HT-29 (cell line): ENCODE results near the gene FAP. TPM values are rescaled to one million over a fixed set of nuclear protein-coding genes. Genes with fewer than 3 reads are reported as not detected.

Experiments
- DNase-seq: peaks from one replicate; pipeline ENCODE4 v3.0.0-alpha.2; 2015; ENCODE audit warnings: low spot score
- total RNA-seq: library from RNA; depleted of rRNA; stranded (reverse); fragments of >200 nt; shearing (Covaris generic); gene quantifications from 2 replicates; pipeline ENCODE4 v1.2.3, GENCODE V29; 2014; rRNA removed

The FAP gene
- not detected in 2 replicates for total RNA-seq

DNA sequence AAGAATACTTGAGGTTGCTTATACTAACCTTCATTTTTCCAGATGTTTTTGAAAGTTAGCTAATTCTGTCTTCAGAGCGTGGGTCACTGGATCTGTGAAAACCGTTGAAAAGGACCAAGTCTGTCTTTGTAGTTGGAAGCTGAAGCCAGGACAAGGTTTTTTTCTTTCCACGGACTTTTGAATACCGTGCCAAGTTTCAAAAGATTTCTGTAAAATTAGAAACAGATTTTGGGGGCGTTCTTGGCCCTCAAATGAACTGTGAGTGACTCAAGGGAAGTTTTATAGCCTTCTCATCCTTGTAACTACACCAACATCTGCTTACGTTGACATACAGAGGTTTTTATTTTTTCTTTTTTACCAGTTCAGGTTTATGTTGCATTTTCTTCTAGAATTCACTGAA, at the start of gene FAP:
Gene FAP (minus strand): TSS at position 152 of the 400 bp plus-strand sequence. CDS start 118 bp downstream, at position 34.
- DNase-seq: no peak

- no peak for DNase-seq
Measured at GRCh38 chr2:162291748-162292147, 48.5 kb upstream of the FAP start.

- no peak for DNase-seq
Measured at GRCh38 chr2:162282765-162283425, 39.6 kb upstream of the FAP start.

DNA sequence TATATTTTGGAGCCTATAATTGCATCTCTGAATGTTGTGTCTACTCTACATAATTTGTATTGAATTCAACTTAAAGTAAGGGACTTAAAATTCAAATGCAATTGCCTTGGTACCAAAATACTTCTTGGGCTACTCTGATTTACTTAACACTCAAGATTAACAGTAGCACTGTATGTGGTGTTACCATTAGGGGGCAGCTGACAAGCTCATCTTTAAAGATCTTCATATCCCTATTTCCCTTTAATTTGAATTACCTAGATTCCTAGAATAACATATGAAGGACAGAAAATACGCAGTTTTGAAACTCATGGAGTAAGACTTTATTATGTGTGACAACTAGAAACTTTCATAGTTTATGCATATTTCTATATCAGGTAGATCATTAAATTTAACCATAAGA, 37.4 kb upstream of the FAP start:
- DNase-seq: no peak

DNA sequence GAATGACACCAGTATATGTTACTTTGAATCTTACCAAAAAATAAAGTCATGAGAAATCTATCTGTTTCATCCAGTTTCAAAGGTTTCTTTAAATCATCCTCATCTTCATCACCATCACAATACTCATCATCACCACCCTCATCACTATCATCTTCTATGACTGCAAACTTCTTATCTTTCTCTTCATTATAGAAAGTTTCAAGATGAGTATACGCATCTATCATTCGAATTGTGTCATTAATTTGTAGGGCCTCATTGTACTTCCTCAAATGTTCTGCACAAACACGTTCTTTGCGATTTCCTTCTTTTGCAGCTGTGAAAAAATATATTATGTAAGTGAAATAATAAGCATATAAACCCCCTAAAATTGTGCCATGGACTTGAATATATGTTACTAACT, 34.1 kb upstream of the FAP start:
- DNase-seq: no peak

DNA sequence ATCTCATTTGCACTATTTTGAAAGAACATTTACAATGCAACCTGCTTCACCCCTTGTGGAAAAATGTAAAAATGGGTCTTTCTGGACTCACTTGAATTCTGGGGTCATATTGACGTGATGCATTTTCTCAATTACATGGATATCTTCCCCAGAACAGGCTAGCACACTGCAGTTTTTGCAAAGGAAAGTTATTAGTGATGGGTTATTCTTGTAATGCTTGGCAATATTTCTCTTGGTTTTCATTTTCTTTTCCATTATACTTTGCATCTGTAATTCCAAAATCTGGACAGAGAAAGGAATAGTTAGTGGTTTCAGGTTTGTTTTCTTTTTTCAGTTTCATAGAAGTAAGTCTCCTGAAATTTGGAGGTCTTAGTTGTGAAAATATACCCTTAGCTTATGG, 24.8 kb upstream of the FAP start:
- no peak for DNase-seq

DNA sequence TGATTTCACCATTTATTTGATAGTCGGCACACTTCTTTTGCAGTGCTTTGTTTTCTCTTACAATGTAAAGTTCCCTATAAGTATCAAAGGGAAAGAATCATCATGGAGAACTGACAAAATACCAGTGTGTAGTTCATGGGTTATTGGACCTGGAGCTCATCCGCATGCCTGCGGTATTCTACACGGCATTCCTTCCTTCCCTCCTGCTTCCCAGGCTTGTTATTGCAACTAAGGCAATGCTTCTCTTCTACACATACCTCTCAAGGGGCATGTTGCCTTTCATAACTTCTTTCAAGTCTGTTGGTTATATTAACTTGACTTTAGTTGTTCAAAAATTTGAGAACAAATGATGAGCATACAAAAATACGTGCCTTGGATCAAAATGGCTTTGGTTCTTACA, 24.3 kb upstream of the FAP start:
- no peak for DNase-seq

- no peak for DNase-seq
Measured at GRCh38 chr2:162266460-162266760, 23.2 kb upstream of the FAP start.

GRCh38 chr2:162265666-162266459, 22.6 kb upstream of the FAP start:
- DNase-seq: no peak

DNA sequence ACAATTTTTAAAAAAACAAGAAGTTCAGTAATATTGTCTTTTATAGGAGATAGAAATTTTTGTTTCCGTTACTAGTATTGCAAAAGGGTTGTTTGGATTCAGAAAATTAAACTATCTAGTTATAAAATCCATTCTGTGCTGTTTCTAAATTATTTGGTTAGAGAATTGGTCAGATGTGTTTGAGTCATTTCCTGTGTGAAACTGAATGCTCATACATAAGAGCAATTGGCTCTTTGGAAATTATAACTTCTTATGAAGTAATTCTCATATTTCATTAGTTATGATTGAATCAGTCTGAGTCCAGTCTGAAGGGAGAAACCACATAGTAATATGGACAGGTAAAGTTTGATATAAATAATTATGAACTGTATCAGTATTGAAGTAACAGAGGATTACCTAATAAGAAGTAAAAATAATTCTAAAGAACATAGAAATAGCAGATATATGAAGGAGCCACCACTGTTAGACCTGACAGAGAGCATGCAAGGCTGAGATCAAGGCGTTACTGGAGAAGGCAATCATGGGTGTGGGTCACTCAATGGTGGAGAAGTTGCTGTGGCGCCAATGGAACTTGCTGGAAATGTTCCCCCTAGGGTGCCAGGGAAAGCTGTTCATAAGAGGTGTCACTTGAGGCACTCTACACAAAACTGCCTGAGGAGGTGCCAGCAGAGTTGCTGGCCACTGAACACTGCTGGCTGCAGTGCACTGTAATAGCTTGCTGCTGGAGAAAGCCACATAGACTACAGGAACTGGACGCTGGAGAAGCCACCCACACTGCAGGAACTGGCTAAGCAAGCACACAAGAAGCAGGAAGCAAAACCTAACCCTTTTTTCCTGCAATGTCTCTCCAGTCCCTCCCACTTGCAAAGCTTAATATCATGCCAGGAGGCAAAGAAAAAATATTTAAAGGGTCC, 18.0 kb upstream of the FAP start:
- peak; percentile 29 for DNase-seq

DNA sequence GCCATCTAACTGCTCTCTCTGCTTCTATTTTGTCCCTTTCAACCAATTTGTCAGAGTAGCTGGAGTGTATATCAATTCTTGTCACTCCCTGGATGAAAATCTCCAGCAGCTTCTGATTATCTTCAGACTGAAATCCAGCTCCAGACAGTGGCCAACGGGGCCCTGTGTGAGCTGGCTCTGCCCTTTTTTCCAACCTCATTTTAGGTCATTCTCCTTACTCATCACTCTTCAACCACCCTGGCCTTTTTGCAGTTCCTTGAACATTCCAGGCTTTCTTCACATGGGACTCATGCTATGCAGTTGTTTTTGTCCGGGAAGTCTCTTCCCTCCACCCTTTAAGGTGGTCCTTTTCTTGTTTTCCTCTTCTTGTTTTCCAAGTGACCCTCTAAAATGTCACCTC, 15.4 kb upstream of the FAP start:
- DNase-seq: no peak

- no peak for DNase-seq
Measured at GRCh38 chr2:162258169-162258568, 14.9 kb upstream of the FAP start.

GRCh38 chr2:162257425-162257824, 14.2 kb upstream of the FAP start:
- no peak for DNase-seq

DNA sequence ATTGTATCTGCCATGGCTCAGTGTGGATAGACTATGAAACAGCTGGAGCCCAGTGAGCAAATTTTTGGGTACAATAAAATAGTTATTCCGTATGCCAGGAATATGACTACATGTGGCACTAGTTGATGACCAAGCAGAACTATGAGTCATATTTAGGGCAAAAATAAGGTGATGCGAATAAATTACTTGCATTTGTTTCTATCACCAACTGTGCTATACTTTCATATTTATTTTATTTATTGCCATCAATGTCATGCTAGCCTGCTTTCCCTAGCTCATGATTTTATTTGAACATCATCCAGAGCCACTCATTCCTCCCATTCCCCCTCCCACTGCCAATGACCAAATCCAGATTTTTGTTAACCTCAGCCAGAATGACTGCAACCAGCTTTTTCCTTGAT, 13.3 kb upstream of the FAP start:
- DNase-seq: no peak

GRCh38 chr2:162254236-162254871, 11.1 kb upstream of the FAP start:
- no peak for DNase-seq

- DNase-seq: no peak
Measured at GRCh38 chr2:162253435-162253834, 10.2 kb upstream of the FAP start.

GRCh38 chr2:162252153-162252552, 8.9 kb upstream of the FAP start:
- no peak for DNase-seq

DNA sequence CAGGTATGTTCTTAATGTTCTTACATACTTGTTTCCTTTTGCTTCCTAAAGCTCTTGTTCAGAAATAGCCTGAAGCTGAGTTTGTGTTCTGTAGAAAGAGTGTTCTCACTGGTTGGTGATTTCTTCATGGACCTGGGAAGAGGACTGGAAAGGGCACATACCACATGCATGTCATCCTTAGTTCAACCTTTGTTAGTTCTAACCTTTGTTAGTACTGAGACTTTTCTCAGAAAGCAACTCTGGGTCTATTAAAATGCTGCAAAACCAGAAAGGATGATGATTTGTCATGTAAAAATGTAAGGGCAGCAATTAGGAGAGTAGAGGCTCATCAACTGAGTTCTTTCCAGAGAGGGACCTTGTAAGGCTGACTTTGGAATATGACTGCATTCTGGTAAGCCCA, 2.5 kb upstream of the FAP start:
- peak; percentile 17 for DNase-seq

DNA sequence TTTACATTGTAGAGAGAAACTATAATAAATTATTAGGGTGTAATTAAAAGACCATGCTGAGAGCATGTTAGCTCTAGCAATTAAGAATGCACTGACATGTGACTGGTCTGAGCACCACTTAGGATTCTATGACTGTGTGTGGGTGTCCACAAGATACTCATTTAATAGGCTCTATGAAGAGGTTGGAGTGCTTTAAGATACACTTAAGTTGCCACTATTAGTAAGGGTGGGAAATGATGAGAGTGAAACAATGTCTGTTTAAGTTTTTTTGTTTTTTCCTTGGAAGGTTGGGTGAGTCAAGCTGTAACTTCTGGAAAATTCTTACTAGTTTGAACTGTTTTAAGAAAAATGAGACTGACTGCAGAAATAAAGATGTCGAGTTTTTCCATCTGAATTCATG, 1.8 kb upstream of the FAP start:
- DNase-seq: no peak

GRCh38 chr2:162244541-162245031, 1.3 kb upstream of the FAP start:
- peak; percentile 58 for DNase-seq

DNA sequence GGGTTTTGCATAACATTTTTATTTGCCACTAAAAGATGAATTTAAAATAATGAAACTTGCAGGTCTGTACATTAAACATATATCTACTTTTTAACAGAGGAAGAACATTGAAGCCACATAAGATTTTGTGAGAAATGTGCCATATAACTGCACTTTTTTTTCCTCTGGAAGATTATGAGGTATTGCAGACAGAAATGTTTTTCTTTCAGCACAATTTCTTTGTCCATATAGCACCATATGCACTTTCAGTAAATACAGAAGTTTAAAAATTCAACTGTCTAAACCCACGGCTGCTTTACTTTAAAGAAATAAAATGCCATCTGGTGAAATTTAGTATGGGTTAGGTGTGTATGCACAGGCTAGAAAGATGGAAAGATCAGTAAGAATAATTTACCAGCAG, 470 bp upstream of the FAP start:
- DNase-seq: no peak
